Kidney epithelial cell (primary cell): ENCODE measurements around the gene NINL. TPM values are rescaled to one million over a fixed set of nuclear protein-coding genes. Genes with fewer than 3 reads are reported as not detected.

Experiments used
- DNase-seq: peaks from one replicate; pipeline ENCODE4 v3.0.0-alpha.2; 2010; ENCODE audit warnings: low read depth
- H3K27me3 ChIP-seq: 2 replicates; pipeline ENCODE4 v1.6.0; 2011; ENCODE audit warnings: low read length; ENCODE audit not compliant: control insufficient read depth, insufficient read depth
- H3K36me3 ChIP-seq: 2 replicates; pipeline ENCODE4 v1.5.1; 2011; ENCODE audit warnings: low read length; ENCODE audit not compliant: control insufficient read depth, insufficient read depth
- H3K4me3 ChIP-seq: 2 replicates; pipeline ENCODE4 v1.5.1; 2011; ENCODE audit warnings: low read depth, mild to moderate bottlenecking, control low read depth, low read length
- CTCF ChIP-seq: IDR thresholded peaks from 2 replicates; pipeline ENCODE4 v1.5.1; 2011; ENCODE audit warnings: mild to moderate bottlenecking, moderate library complexity, low read length, control low read depth, inconsistent platforms; ENCODE audit not compliant: insufficient read depth, poor library complexity, severe bottlenecking
- total RNA-seq: library from RNA; depleted of rRNA; stranded (reverse); fragments of >200 nt; gene quantifications from 2 replicates; pipeline ENCODE4 v1.2.3, GENCODE V29; 2015

Gene NINL
- total RNA-seq, 1 donor from 2014 or later = 19.6 TPM

- TF ChIP-seq CTCF = no peak
- H3K27me3 ChIP-seq = no peaks in the 10 kb centered on the region
- H3K4me3 ChIP-seq = no peak overlapping the region
- no peak for DNase-seq
- peaks cover 2% of the 10 kb centered on the region for H3K36me3 ChIP-seq
Measured at GRCh38 chr20:25461786-25462545, 123.4 kb downstream of the NINL start.

DNA sequence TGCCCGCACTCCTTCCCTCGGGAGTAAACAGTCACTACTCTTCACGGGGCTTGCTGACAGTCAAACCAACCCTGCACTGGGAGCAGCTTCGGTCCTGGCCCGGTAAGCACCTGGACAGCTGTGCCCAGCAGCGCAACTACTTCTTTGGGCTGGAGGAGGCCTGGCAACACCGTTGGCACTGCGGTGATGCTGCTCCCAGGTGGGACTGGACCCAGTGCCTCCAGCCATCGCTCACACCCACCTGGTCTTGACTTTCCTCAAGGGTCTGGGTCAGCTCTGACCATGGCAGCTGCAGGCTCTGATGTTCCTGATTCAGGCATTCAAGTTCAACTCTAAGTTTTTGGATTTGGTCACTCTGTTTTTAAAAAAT lies 124.1 kb downstream of the NINL start:
- Histone ChIP-seq H3K27me3 (no peaks in the 10 kb centered on the region), H3K4me3 (no peak overlapping the region), H3K36me3 (peaks cover 2% of the 10 kb centered on the region)
- no peak for DNase-seq
- TF ChIP-seq CTCF = no peak

- TF ChIP-seq CTCF = no peak
- no peak for DNase-seq
- peaks cover 2% of the 10 kb centered on the region for H3K36me3 ChIP-seq
- H3K27me3 ChIP-seq = no peaks in the 10 kb centered on the region
- no peak overlapping the region for H3K4me3 ChIP-seq
Measured at GRCh38 chr20:25460566-25461280, 124.6 kb downstream of the NINL start.

DNA sequence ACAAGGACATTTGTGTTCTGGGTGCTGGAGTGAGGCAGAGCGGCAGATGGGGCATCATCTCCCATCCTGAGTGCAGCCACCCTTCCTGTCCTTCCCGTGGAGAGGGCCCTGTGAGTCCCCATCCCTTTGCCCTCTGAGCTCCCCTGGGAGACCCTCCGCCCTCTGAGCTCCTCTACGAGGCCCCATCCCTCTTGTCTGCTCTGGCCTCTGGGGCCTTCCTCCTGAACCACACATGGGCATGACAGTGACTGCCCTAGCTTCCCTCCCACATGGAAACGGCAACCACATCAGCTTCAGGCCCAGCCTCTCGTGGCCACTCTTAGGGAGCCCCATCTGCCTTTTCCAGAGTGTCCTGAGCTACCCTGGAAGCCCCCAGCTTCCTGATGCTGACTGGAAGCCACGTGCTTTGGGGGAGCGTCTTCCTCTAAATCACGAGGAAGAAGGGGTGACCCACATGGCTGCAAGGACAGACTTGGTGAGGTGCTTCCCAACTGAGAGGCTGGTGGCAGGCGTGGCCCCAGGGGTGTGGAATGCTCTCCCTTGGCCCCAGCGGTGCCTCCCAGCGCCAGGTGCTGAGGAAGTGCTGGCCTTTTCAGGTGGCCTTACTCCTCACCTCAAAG lies 125.3 kb downstream of the NINL start:
- H3K4me3 ChIP-seq = no peak overlapping the region
- DNase-seq = no peak
- H3K27me3 ChIP-seq = no peaks in the 10 kb centered on the region
- no peak for TF ChIP-seq CTCF
- peaks cover 2% of the 10 kb centered on the region for H3K36me3 ChIP-seq

- TF ChIP-seq CTCF = no peak
- Histone ChIP-seq H3K4me3 (no peak overlapping the region), H3K36me3 (no peaks in the 10 kb centered on the region), H3K27me3 (no peaks in the 10 kb centered on the region)
- no peak for DNase-seq
Measured at GRCh38 chr20:25459111-25459830, 126.1 kb downstream of the NINL start.
